Vagina (tissue), 2 donors: Measurements from ENCODE around the gene C22orf31. TPM values are rescaled to one million over a fixed set of nuclear protein-coding genes. Genes with fewer than 3 reads are reported as not detected.

Experiments used
- DNase-seq, 2 donors: peaks; one replicate each; pipeline ENCODE4 v3.0.0-alpha.2; 2017; ENCODE audit errors: extremely low spot score in 2 of 2
- H3K27ac ChIP-seq: fragments of 200-600 bp; sonication (generic); one replicate; pipeline ENCODE4 v1.5.1; 2019
- H3K27me3 ChIP-seq: fragments of 200-600 bp; sonication (generic); one replicate; pipeline ENCODE4 v1.5.1; 2019
- H3K36me3 ChIP-seq, 2 donors: fragments of 200-600 bp; sonication (generic); one replicate each; pipeline ENCODE4 v1.5.1; 2017 to 2019
- H3K4me1 ChIP-seq: fragments of 200-600 bp; sonication (generic); one replicate; pipeline ENCODE4 v1.5.1; 2019
- H3K4me3 ChIP-seq, 2 donors: fragments of 200-600 bp; sonication (generic); 1 replicate in 1 of 2; 2 replicates in 1 of 2; pipeline ENCODE4 v1.5.1; 2016 to 2019
- H3K9me3 ChIP-seq: fragments of 200-600 bp; sonication (generic); one replicate; pipeline ENCODE4 v1.5.1; 2019
- CTCF ChIP-seq, 3 experiments: fragments of 450-650 bp in 2 of 3; fragments of 200-600 bp in 1 of 3; sonication (generic) in 1 of 3; IDR thresholded peaks; one replicate each; pipeline ENCODE4 v1.5.1; 2017 to 2019; ENCODE audit warnings: antibody characterized with exemption in 3 of 3, mild to moderate bottlenecking in 2 of 3, moderate library complexity in 2 of 3
- POLR2A ChIP-seq, 2 donors: fragments of 450-650 bp; IDR thresholded peaks; one replicate each; pipeline ENCODE4 v1.6.1; 2017; ENCODE audit warnings: antibody characterized with exemption in 2 of 2, mild to moderate bottlenecking in 2 of 2, moderate library complexity in 2 of 2
- POLR2AphosphoS5 ChIP-seq, 2 donors: sonication (generic); formaldehyde crosslinking; IDR thresholded peaks; one replicate each; pipeline ENCODE4 v1.9.0; 2017; ENCODE audit warnings: antibody characterized with exemption in 2 of 2, mild to moderate bottlenecking in 2 of 2, low read depth in 1 of 2; ENCODE audit not compliant: insufficient read depth in 1 of 2
- intact Hi-C: fragments of 100-400 bp; cut with DNase I; formaldehyde crosslinking; loops from one replicate; pipeline ENCODE4 v1.15.1; 2023
- total RNA-seq: library from RNA; depleted of rRNA; stranded (reverse); fragments of >200 nt; gene quantifications from one replicate; pipeline ENCODE4 v1.2.3, GENCODE V29; 2016

Gene C22orf31
- total RNA-seq, 1 donor from 2014 or later: not detected

GRCh38 chr22:29018293-29019189 lies 43.1 kb downstream of the C22orf31 start:
- Histone ChIP-seq H3K27ac (no peak overlapping the region), H3K36me3 (peaks cover 0 to 2% of the 10 kb centered on the region in 2 donors), H3K27me3 (no peaks in the 10 kb centered on the region), H3K9me3 (no peaks in the 10 kb centered on the region), H3K4me1 (peaks cover 8% of the 10 kb centered on the region), H3K4me3 (no peak overlapping the region)
- DNase-seq: no peak
- TF ChIP-seq CTCF (IDR thresholded peaks at IDR 0.05) (no peak), POLR2A (IDR thresholded peaks at IDR 0.05) (no peak), POLR2AphosphoS5 (IDR thresholded peaks at IDR 0.05; ENCODE audit: insufficient read depth in 1 of 2, low read depth in 1 of 2) (no peak)
- intact Hi-C loops: no loop called here

GRCh38 chr22:29016067-29016938 lies 45.3 kb downstream of the C22orf31 start:
- H3K36me3 ChIP-seq: peaks cover 0 to 2% of the 10 kb centered on the region in 2 donors
- no peak overlapping the region for H3K4me3 ChIP-seq
- no peak for TF ChIP-seq POLR2A (IDR thresholded peaks at IDR 0.05)
- no peak for TF ChIP-seq POLR2AphosphoS5 (IDR thresholded peaks at IDR 0.05; ENCODE audit: insufficient read depth in 1 of 2, low read depth in 1 of 2)
- TF ChIP-seq CTCF (IDR thresholded peaks at IDR 0.05): no peak
- no peak for DNase-seq
- intact Hi-C loops: no loop called here
- H3K27ac ChIP-seq: no peak overlapping the region
- no peaks in the 10 kb centered on the region for H3K27me3 ChIP-seq
- no peaks in the 10 kb centered on the region for H3K4me1 ChIP-seq
- no peaks in the 10 kb centered on the region for H3K9me3 ChIP-seq

GRCh38 chr22:29014773-29015172 lies 46.9 kb downstream of the C22orf31 start:
- Histone ChIP-seq H3K27ac (no peak overlapping the region), H3K27me3 (no peaks in the 10 kb centered on the region), H3K4me3 (no peak overlapping the region), H3K36me3 (peaks cover 0 to 2% of the 10 kb centered on the region in 2 donors), H3K4me1 (no peaks in the 10 kb centered on the region), H3K9me3 (no peaks in the 10 kb centered on the region)
- intact Hi-C loops: no loop called here
- no peak for TF ChIP-seq CTCF (IDR thresholded peaks at IDR 0.05)
- TF ChIP-seq POLR2AphosphoS5 (IDR thresholded peaks at IDR 0.05; ENCODE audit: insufficient read depth in 1 of 2, low read depth in 1 of 2): no peak
- no peak for TF ChIP-seq POLR2A (IDR thresholded peaks at IDR 0.05)
- no peak for DNase-seq

- Histone ChIP-seq H3K36me3 (peaks cover 0 to 2% of the 10 kb centered on the region in 2 donors), H3K4me1 (no peaks in the 10 kb centered on the region), H3K27ac (no peak overlapping the region), H3K4me3 (no peak overlapping the region), H3K27me3 (no peaks in the 10 kb centered on the region), H3K9me3 (no peaks in the 10 kb centered on the region)
- intact Hi-C loops: no loop called here
- DNase-seq: no peak
- TF ChIP-seq CTCF (IDR thresholded peaks at IDR 0.05) (no peak), POLR2AphosphoS5 (IDR thresholded peaks at IDR 0.05; ENCODE audit: insufficient read depth in 1 of 2, low read depth in 1 of 2) (no peak), POLR2A (IDR thresholded peaks at IDR 0.05) (no peak)
Observed at GRCh38 chr22:29014293-29014692, 47.3 kb downstream of the C22orf31 start.
